Neuronal stem cell (in vitro differentiated cells): ENCODE measurements around the gene FHIP2A.

Experiments used
- DNase-seq: peaks from one replicate; pipeline ENCODE4 v3.0.0-alpha.2; 2013; ENCODE audit warnings: low spot score
- H2AFZ ChIP-seq: one replicate; pipeline ENCODE4 v1.6.1; 2013; ENCODE audit warnings: mild to moderate bottlenecking, low read length, inconsistent platforms
- H2AK5ac ChIP-seq: 2 replicates; pipeline ENCODE4 v1.6.1; 2013; ENCODE audit warnings: low read depth, mild to moderate bottlenecking, inconsistent platforms, low read length, moderate library complexity, mixed read lengths
- H2BK120ac ChIP-seq: 2 replicates; pipeline ENCODE4 v1.6.1; 2013; ENCODE audit warnings: low read depth, mild to moderate bottlenecking, inconsistent platforms, low read length, moderate library complexity, mixed read lengths
- H2BK12ac ChIP-seq: one replicate; pipeline ENCODE4 v1.6.1; 2013; ENCODE audit warnings: low read length, inconsistent platforms
- H2BK15ac ChIP-seq: 2 replicates; pipeline ENCODE4 v1.6.1; 2013; ENCODE audit warnings: mild to moderate bottlenecking, low read length, inconsistent platforms, mixed read lengths
- H2BK5ac ChIP-seq: one replicate; pipeline ENCODE4 v1.6.1; 2013; ENCODE audit warnings: inconsistent platforms, mild to moderate bottlenecking, low read length, moderate library complexity
- H3K14ac ChIP-seq: one replicate; pipeline ENCODE4 v1.6.1; 2013; ENCODE audit warnings: low read length, inconsistent platforms
- H3K18ac ChIP-seq: 2 replicates; pipeline ENCODE4 v1.6.1; 2013; ENCODE audit warnings: low read length, inconsistent platforms
- H3K23ac ChIP-seq: 2 replicates; pipeline ENCODE4 v1.6.1; 2013; ENCODE audit warnings: low read depth, mild to moderate bottlenecking, mixed read lengths, low read length, inconsistent platforms; ENCODE audit not compliant: poor library complexity
- H3K27ac ChIP-seq: replicated peaks from 3 replicates; pipeline ENCODE4 v1.5.1; 2013; ENCODE audit warnings: low read length, inconsistent platforms
- H3K27me3 ChIP-seq, 3 experiments: 2 replicates each; pipeline ENCODE4 v1.6.1; 2013; ENCODE audit warnings: low read length in 3 of 3, mild to moderate bottlenecking in 2 of 3, inconsistent platforms in 1 of 3, low read depth in 1 of 3, mixed read lengths in 1 of 3, moderate library complexity in 1 of 3; ENCODE audit not compliant: control insufficient read depth in 3 of 3, insufficient read depth in 3 of 3
- H3K36me3 ChIP-seq, 2 donors: replicated peaks in 1 of 2; 2 replicates each; pipeline ENCODE4 v1.6.1; 2013; ENCODE audit warnings: low read length in 2 of 2; ENCODE audit not compliant: control insufficient read depth in 2 of 2, insufficient read depth in 2 of 2
- H3K4ac ChIP-seq: 2 replicates; pipeline ENCODE4 v1.6.1; 2013; ENCODE audit warnings: inconsistent platforms, mild to moderate bottlenecking, low read length, moderate library complexity
- H3K4me1 ChIP-seq, 2 donors: 1 replicate in 1 of 2; 2 replicates in 1 of 2; pipeline ENCODE4 v1.6.1; 2013; ENCODE audit warnings: low read length in 2 of 2, low read depth in 1 of 2; ENCODE audit not compliant: control insufficient read depth in 2 of 2, insufficient read depth in 1 of 2
- H3K4me2 ChIP-seq: one replicate; pipeline ENCODE4 v1.6.1; 2013; ENCODE audit warnings: mild to moderate bottlenecking, low read length, inconsistent platforms; ENCODE audit not compliant: insufficient read depth, poor library complexity, severe bottlenecking
- H3K4me3 ChIP-seq, 2 donors: 2 replicates each; pipeline ENCODE4 v1.5.1; 2013; ENCODE audit warnings: low read length in 2 of 2, mild to moderate bottlenecking in 2 of 2, inconsistent platforms in 1 of 2, moderate library complexity in 1 of 2
- H3K79me1 ChIP-seq: one replicate; pipeline ENCODE4 v1.6.1; 2013; ENCODE audit warnings: low read depth, mild to moderate bottlenecking, inconsistent platforms, low read length, moderate library complexity
- H3K9ac ChIP-seq: one replicate; pipeline ENCODE4 v1.6.1; 2013; ENCODE audit warnings: mild to moderate bottlenecking, low read depth, low read length, inconsistent platforms; ENCODE audit not compliant: poor library complexity
- H3K9me3 ChIP-seq, 2 donors: replicated peaks in 1 of 2; 2 replicates each; pipeline versions ENCODE3 to v1.6.1; 2013; ENCODE audit warnings: low read length in 2 of 2, mild to moderate bottlenecking in 2 of 2, inconsistent platforms in 1 of 2, low read depth in 1 of 2, mixed read lengths in 1 of 2, moderate library complexity in 1 of 2; ENCODE audit not compliant: control insufficient read depth in 2 of 2, insufficient read depth in 1 of 2
- H4K8ac ChIP-seq: one replicate; pipeline ENCODE4 v1.6.1; 2013; ENCODE audit warnings: low read depth, mild to moderate bottlenecking, inconsistent platforms, low read length, moderate library complexity
- H4K91ac ChIP-seq: one replicate; pipeline ENCODE4 v1.6.1; 2013; ENCODE audit warnings: low read length, low read depth, mild to moderate bottlenecking, inconsistent platforms; ENCODE audit not compliant: poor library complexity
- WGBS, 2 donors: extraction: QIAGEN DNeasy Blood & Tissue Kit; methylation state at CpG; one replicate each; pipeline ENCODE4 v1.1.7; 2013; ENCODE audit warnings: missing lambda C conversion rate in 2 of 2, mixed read lengths in 1 of 2; ENCODE audit not compliant: insufficient read length in 2 of 2, insufficient replicate concordance in 1 of 2; ENCODE audit errors: extremely low coverage in 2 of 2; 5-methylcytosine and 5-hydroxymethylcytosine counted together

FHIP2A gene

DNA sequence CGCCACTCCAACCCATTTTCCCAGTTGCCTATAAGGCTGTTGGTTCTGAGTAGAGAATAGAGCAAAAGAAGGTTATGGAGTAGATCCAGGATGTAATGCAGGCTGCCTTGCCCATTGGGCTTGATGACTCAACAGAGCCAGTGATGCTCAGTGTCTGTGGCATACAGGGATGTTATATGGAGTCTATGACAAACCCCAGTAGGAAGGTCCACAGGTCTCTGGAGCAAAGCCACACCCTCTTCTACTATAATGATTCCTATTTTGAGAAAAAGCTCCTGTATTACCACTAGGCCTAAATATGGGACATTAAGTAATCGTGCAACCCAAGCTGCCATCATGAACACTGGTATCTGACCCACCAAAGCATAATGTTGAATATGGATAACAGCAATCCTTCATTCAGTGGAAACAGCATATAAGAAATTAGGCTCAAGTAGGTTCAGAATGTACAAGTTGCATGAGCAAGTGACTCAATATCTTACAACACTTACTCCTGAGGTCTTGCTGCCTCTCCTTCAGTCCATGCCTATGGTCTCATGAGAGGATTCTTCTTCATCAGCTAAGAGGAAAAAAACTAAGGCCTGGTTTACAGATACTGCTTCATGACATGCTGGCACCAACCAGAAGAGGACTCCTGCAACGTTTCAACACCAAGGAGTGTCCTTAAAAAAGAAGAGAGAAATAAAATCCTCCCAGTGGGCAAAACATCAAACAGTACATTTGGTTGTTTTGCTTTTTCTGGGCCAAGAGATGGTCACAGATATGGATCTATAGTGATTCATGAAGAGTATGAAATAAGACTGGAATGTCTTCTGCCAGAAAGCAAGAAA, 14.8 kb upstream of the FHIP2A start:
- no peaks in the 10 kb centered on the region for H3K9me3 ChIP-seq
- no CpG with 5 or more reads among the region's 3 CpGs for WGBS, 2 donors

DNA sequence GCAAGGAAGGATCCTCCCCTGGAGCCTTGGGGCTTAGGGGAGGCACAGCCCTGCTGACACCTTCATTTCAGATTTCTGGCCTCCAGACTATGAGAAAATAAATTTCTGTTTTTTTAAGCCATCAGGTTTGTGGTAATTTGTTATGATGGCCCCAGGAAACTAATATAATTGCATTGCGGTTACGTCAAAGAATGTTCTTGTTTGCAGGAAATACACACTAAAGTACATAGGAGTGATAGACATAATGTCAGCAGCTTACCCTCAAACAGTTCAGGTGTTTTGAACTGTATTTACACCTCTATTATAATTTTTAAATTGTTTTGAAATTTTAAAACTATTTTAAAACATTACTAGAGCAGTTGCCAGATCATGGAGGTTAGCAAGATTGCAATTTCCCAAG, 12.6 kb upstream of the FHIP2A start:
- Histone ChIP-seq H3K23ac (no peak overlapping the region), H2BK12ac (no peak overlapping the region), H3K9me3 (no peaks in the 10 kb centered on the region), H4K8ac (no peak overlapping the region), H4K91ac (no peak overlapping the region), H3K36me3 (no peaks in the 10 kb centered on the region), H3K4me1 (no peaks in the 10 kb centered on the region), H3K27ac (no peak overlapping the region), H3K27me3 (no peaks in the 10 kb centered on the region), H3K14ac (no peak overlapping the region), H2AK5ac (no peak overlapping the region), H2AFZ (no peak overlapping the region), H2BK5ac (no peak overlapping the region), H2BK15ac (no peak overlapping the region), H3K4me3 (no peak overlapping the region), H3K4me2 (no peak overlapping the region), H3K18ac (no peak overlapping the region), H3K4ac (no peak overlapping the region), H3K9ac (no peak overlapping the region), H2BK120ac (no peak overlapping the region), H3K79me1 (no peaks in the 10 kb centered on the region)
- DNase-seq: no peak
- WGBS, 2 donors: no CpG with 5 or more reads among the region's 2 CpGs

More for the DNA sequence above, 14.8 kb upstream of the FHIP2A start:
- no peak overlapping the region for H3K23ac ChIP-seq
- no peak overlapping the region for H3K18ac ChIP-seq
- no peak overlapping the region for H3K14ac ChIP-seq
- H2BK120ac ChIP-seq: no peak overlapping the region
- no peaks in the 10 kb centered on the region for H3K79me1 ChIP-seq
- no peak overlapping the region for H3K4ac ChIP-seq
- H3K4me3 ChIP-seq: no peak overlapping the region
- no peak overlapping the region for H4K8ac ChIP-seq
- H3K27me3 ChIP-seq: no peaks in the 10 kb centered on the region
- no peak overlapping the region for H2BK5ac ChIP-seq
- H2AFZ ChIP-seq: no peak overlapping the region
- H2AK5ac ChIP-seq: no peak overlapping the region
- no peak overlapping the region for H3K4me2 ChIP-seq
- no peak overlapping the region for H2BK12ac ChIP-seq
- H3K36me3 ChIP-seq: no peaks in the 10 kb centered on the region
- no peaks in the 10 kb centered on the region for H3K4me1 ChIP-seq
- no peak overlapping the region for H2BK15ac ChIP-seq
- H3K27ac ChIP-seq: no peak overlapping the region
- no peak for DNase-seq
- no peak overlapping the region for H4K91ac ChIP-seq
- no peak overlapping the region for H3K9ac ChIP-seq

DNA sequence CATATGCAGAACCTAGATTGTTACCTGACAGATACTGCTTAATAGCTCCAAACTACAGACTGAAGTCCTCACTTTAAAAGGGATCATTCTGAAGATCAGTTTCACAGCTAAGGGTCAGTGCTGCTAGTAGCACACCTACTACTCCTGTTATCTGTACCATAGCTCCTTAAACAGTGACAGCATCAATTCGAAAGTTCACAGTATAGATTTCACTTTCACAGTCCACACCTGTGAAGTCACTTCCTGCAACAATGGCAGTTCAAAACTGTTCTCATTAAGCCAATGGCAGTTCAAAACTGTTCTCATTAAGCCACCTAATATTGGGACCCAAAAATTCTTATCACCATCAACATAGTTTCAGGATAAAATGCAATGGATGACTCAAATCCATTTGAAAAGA, 10.7 kb upstream of the FHIP2A start:
- no peak for DNase-seq
- WGBS, 2 donors: no CpG with 5 or more reads among the region's 1 CpG
- H2BK120ac ChIP-seq: no peak overlapping the region

DNA sequence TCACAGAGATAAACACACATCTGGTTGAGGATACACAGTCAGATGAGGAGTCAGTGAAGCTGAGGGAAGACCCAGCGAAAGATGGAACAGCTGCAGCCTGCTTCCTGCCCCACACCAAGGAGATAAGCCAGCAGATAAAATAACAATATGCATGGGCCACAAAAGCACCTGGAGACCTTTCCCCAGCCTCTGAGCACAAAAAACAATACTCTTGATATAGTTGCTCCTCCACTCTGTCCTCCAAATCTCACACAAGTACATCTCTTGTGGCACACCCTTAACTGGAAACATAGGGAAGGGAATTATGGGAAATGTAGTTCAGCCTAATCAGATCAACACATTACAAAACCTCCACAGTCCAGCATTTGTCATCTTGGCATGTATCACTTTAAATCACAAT, 9.7 kb upstream of the FHIP2A start:
- H3K23ac ChIP-seq: no peak overlapping the region
- H3K14ac ChIP-seq: no peak overlapping the region
- no peaks in the 10 kb centered on the region for H3K79me1 ChIP-seq
- no peak overlapping the region for H2BK5ac ChIP-seq
- H3K36me3 ChIP-seq: no peaks in the 10 kb centered on the region
- H2AK5ac ChIP-seq: no peak overlapping the region
- no peak overlapping the region for H4K91ac ChIP-seq
- H3K9ac ChIP-seq: no peak overlapping the region
- H3K9me3 ChIP-seq: no peaks in the 10 kb centered on the region
- no peak overlapping the region for H2AFZ ChIP-seq
- no peak overlapping the region for H2BK15ac ChIP-seq
- no peak overlapping the region for H2BK120ac ChIP-seq
- H3K4ac ChIP-seq: no peak overlapping the region
- H4K8ac ChIP-seq: no peak overlapping the region
- H3K4me1 ChIP-seq: no peaks in the 10 kb centered on the region
- no peak overlapping the region for H2BK12ac ChIP-seq
- no peak overlapping the region for H3K4me2 ChIP-seq
- H3K4me3 ChIP-seq: no peak overlapping the region
- no CpG with 5 or more reads among the region's 1 CpG for WGBS, 2 donors
- no peak overlapping the region for H3K18ac ChIP-seq
- no peak overlapping the region for H3K27ac ChIP-seq
- H3K27me3 ChIP-seq: no peaks in the 10 kb centered on the region
- no peak for DNase-seq

More for the DNA sequence above, 10.7 kb upstream of the FHIP2A start:
- no peak overlapping the region for H3K14ac ChIP-seq
- no peaks in the 10 kb centered on the region for H3K79me1 ChIP-seq
- no peak overlapping the region for H3K27ac ChIP-seq
- no peak overlapping the region for H2AFZ ChIP-seq
- no peaks in the 10 kb centered on the region for H3K4me1 ChIP-seq
- H3K27me3 ChIP-seq: no peaks in the 10 kb centered on the region
- no peak overlapping the region for H3K9ac ChIP-seq
- H4K91ac ChIP-seq: no peak overlapping the region
- no peak overlapping the region for H3K4me3 ChIP-seq
- no peaks in the 10 kb centered on the region for H3K9me3 ChIP-seq
- H3K36me3 ChIP-seq: no peaks in the 10 kb centered on the region
- H4K8ac ChIP-seq: no peak overlapping the region
- no peak overlapping the region for H2AK5ac ChIP-seq
- no peak overlapping the region for H3K23ac ChIP-seq
- H3K4ac ChIP-seq: no peak overlapping the region
- no peak overlapping the region for H2BK15ac ChIP-seq
- H3K4me2 ChIP-seq: no peak overlapping the region
- H3K18ac ChIP-seq: no peak overlapping the region
- H2BK5ac ChIP-seq: no peak overlapping the region
- no peak overlapping the region for H2BK12ac ChIP-seq
